Measurements from ENCODE around the gene WDR18. TPM values are rescaled to one million over a fixed set of nuclear protein-coding genes. Genes with fewer than 3 reads are reported as not detected.

WDR18 gene
- total and polyA plus RNA-seq, 2 of the 8 experiments (the other 6 are each of a cell fraction or from before 2014, with no cell fraction given), result 87.7 to 177 TPM

DNA sequence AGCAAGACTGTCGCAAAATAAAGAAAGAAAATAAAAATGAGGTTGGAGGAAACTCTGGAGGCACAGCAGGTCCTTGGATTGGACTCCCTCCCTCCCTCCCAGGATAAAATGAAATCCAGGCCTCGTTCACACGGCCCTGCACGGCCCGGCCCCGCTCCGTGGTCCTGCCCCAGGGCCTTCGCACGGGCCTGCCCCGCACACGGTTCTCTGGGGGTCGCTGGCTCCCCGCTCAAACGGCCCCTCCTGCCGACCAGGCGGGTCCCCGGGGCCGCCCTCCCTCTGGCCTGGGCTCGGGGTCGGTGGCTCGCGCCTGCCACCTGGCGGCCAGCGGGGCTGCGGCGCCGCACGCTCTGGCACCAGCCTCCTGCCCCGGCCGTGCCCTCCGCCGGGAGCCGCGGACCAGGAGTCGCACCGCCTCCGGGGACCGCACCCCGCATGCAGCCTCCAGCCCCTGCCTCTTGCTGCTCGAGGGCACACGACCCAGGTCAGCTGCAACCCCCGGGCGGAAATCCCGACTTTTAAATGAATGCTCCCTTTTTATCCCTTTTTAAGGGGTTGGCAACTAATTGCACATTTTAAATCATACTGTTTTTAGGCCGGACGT lies 1.5 kb upstream of the WDR18 start (continued):
- TF ChIP-seq, protein P1, sequence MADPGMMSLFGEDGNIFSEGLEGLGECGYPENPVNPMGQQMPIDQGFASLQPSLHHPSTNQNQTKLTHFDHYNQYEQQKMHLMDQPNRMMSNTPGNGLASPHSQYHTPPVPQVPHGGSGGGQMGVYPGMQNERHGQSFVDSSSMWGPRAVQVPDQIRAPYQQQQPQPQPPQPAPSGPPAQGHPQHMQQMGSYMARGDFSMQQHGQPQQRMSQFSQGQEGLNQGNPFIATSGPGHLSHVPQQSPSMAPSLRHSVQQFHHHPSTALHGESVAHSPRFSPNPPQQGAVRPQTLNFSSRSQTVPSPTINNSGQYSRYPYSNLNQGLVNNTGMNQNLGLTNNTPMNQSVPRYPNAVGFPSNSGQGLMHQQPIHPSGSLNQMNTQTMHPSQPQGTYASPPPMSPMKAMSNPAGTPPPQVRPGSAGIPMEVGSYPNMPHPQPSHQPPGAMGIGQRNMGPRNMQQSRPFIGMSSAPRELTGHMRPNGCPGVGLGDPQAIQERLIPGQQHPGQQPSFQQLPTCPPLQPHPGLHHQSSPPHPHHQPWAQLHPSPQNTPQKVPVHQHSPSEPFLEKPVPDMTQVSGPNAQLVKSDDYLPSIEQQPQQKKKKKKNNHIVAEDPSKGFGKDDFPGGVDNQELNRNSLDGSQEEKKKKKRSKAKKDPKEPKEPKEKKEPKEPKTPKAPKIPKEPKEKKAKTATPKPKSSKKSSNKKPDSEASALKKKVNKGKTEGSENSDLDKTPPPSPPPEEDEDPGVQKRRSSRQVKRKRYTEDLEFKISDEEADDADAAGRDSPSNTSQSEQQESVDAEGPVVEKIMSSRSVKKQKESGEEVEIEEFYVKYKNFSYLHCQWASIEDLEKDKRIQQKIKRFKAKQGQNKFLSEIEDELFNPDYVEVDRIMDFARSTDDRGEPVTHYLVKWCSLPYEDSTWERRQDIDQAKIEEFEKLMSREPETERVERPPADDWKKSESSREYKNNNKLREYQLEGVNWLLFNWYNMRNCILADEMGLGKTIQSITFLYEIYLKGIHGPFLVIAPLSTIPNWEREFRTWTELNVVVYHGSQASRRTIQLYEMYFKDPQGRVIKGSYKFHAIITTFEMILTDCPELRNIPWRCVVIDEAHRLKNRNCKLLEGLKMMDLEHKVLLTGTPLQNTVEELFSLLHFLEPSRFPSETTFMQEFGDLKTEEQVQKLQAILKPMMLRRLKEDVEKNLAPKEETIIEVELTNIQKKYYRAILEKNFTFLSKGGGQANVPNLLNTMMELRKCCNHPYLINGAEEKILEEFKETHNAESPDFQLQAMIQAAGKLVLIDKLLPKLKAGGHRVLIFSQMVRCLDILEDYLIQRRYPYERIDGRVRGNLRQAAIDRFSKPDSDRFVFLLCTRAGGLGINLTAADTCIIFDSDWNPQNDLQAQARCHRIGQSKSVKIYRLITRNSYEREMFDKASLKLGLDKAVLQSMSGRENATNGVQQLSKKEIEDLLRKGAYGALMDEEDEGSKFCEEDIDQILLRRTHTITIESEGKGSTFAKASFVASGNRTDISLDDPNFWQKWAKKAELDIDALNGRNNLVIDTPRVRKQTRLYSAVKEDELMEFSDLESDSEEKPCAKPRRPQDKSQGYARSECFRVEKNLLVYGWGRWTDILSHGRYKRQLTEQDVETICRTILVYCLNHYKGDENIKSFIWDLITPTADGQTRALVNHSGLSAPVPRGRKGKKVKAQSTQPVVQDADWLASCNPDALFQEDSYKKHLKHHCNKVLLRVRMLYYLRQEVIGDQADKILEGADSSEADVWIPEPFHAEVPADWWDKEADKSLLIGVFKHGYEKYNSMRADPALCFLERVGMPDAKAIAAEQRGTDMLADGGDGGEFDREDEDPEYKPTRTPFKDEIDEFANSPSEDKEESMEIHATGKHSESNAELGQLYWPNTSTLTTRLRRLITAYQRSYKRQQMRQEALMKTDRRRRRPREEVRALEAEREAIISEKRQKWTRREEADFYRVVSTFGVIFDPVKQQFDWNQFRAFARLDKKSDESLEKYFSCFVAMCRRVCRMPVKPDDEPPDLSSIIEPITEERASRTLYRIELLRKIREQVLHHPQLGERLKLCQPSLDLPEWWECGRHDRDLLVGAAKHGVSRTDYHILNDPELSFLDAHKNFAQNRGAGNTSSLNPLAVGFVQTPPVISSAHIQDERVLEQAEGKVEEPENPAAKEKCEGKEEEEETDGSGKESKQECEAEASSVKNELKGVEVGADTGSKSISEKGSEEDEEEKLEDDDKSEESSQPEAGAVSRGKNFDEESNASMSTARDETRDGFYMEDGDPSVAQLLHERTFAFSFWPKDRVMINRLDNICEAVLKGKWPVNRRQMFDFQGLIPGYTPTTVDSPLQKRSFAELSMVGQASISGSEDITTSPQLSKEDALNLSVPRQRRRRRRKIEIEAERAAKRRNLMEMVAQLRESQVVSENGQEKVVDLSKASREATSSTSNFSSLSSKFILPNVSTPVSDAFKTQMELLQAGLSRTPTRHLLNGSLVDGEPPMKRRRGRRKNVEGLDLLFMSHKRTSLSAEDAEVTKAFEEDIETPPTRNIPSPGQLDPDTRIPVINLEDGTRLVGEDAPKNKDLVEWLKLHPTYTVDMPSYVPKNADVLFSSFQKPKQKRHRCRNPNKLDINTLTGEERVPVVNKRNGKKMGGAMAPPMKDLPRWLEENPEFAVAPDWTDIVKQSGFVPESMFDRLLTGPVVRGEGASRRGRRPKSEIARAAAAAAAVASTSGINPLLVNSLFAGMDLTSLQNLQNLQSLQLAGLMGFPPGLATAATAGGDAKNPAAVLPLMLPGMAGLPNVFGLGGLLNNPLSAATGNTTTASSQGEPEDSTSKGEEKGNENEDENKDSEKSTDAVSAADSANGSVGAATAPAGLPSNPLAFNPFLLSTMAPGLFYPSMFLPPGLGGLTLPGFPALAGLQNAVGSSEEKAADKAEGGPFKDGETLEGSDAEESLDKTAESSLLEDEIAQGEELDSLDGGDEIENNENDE (IDR thresholded peaks at IDR 0.05; ENCODE audit: insufficient replicate concordance, low read length), result no peak
- peak; percentile 59 for TF ChIP-seq TAF7 (optimal IDR thresholded peaks at IDR 0.05; ENCODE audit: borderline replicate concordance, low read depth, low read length)
- TF ChIP-seq GABPA (IDR thresholded peaks at IDR 0.05; ENCODE audit: borderline replicate concordance, insufficient read depth, low read length), result peak; percentile 81; the same call in 1 of the 2 replicates
- TF ChIP-seq JUN (IDR thresholded peaks at IDR 0.05; ENCODE audit: low read depth, low read length), result no peak
- TF ChIP-seq, protein P2, sequence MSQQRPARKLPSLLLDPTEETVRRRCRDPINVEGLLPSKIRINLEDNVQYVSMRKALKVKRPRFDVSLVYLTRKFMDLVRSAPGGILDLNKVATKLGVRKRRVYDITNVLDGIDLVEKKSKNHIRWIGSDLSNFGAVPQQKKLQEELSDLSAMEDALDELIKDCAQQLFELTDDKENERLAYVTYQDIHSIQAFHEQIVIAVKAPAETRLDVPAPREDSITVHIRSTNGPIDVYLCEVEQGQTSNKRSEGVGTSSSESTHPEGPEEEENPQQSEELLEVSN (IDR thresholded peaks at IDR 0.05), result no peak
- TF ChIP-seq RBBP5 (IDR thresholded peaks at IDR 0.05; ENCODE audit: borderline replicate concordance, low read depth, low read length), result no peak; the same call in 1 of the 2 replicates
- no peak for TF ChIP-seq SIRT6 (IDR thresholded peaks at IDR 0.05; ENCODE audit: low read length)

Measured in H1 (cell line).